ENCODE results near the gene HAAO.

Gene HAAO

GRCh38 chr2:42809819-42810120, 17.4 kb upstream of the HAAO start:
- ChIA-PET CTCF (no interaction called here), POLR2A (interaction anchor here (0.7 to 2.5 kb wide), 9 partner anchors 9 to 301 kb away, joined by 3 to 13 read pairs (median 4); no protein-coding TSS in a partner anchor)
- no peak for TF ChIP-seq ELF4 (IDR thresholded peaks at IDR 0.05)
- no peak for TF ChIP-seq ARNT (IDR thresholded peaks at IDR 0.05)
- no peak for TF ChIP-seq ZNF384 (IDR thresholded peaks at IDR 0.05)
- TF ChIP-seq TARDBP (IDR thresholded peaks at IDR 0.05) = no peak
- TF ChIP-seq LEF1 (IDR thresholded peaks at IDR 0.05; ENCODE audit: borderline replicate concordance) = peak; percentile 16; the same call in 1 of the 2 replicates
- TF ChIP-seq FOXM1 (IDR thresholded peaks at IDR 0.05; ENCODE audit: borderline replicate concordance) = peak; percentile 57; the same call in 1 of the 2 replicates
- no peak for TF ChIP-seq CTBP1 (IDR thresholded peaks at IDR 0.05; ENCODE audit: borderline replicate concordance)
- no peak for TF ChIP-seq NFRKB (IDR thresholded peaks at IDR 0.05)
- DNase-seq (ENCODE audit: extremely low spot score) = peak; percentile 77

- POLR2A ChIA-PET = interaction anchor here (0.7 to 2.5 kb wide), 5 partner anchors 10 to 116 kb away, joined by 3 to 13 read pairs (median 3); no protein-coding TSS in a partner anchor
- no peak for TF ChIP-seq LEF1 (IDR thresholded peaks at IDR 0.05; ENCODE audit: borderline replicate concordance)
- TF ChIP-seq ELF4 (IDR thresholded peaks at IDR 0.05) = no peak
- TF ChIP-seq CTBP1 (IDR thresholded peaks at IDR 0.05; ENCODE audit: borderline replicate concordance) = no peak
- TF ChIP-seq ZNF384 (IDR thresholded peaks at IDR 0.05) = no peak
- TF ChIP-seq TARDBP (IDR thresholded peaks at IDR 0.05) = no peak
- no peak for TF ChIP-seq L3MBTL2 (conservative IDR thresholded peaks at IDR 0.05)
- TF ChIP-seq ARNT (IDR thresholded peaks at IDR 0.05) = no peak
- TF ChIP-seq FOXM1 (IDR thresholded peaks at IDR 0.05; ENCODE audit: borderline replicate concordance) = no peak
- TF ChIP-seq SUZ12 (IDR thresholded peaks at IDR 0.05) = no peak
- no peak for TF ChIP-seq FOXK2 (IDR thresholded peaks at IDR 0.05)
- no peak for DNase-seq (ENCODE audit: extremely low spot score)
- CTCF ChIA-PET = interaction anchor here (0.6 kb wide), 1 partner anchor 514 kb away, joined by 3 read pairs; no protein-coding TSS in a partner anchor
Observed at GRCh38 chr2:42809131-42809818, 16.9 kb upstream of the HAAO start.

- CTCF ChIA-PET = no interaction called here
- no peak for DNase-seq (ENCODE audit: extremely low spot score)
- POLR2A ChIA-PET = no interaction called here
- TF ChIP-seq PKNOX1 (IDR thresholded peaks at IDR 0.05) = no peak
- no peak for TF ChIP-seq ZNF384 (IDR thresholded peaks at IDR 0.05)
- no peak for TF ChIP-seq HDGF (IDR thresholded peaks at IDR 0.05; ENCODE audit: borderline replicate concordance)
- no peak for TF ChIP-seq NFRKB (IDR thresholded peaks at IDR 0.05)
- TF ChIP-seq FOXM1 (IDR thresholded peaks at IDR 0.05; ENCODE audit: borderline replicate concordance) = no peak
- TF ChIP-seq LEF1 (IDR thresholded peaks at IDR 0.05; ENCODE audit: borderline replicate concordance) = no peak
- TF ChIP-seq SP1 (IDR thresholded peaks at IDR 0.05) = no peak
- TF ChIP-seq FOXK2 (IDR thresholded peaks at IDR 0.05) = no peak
- no peak for TF ChIP-seq ARNT (IDR thresholded peaks at IDR 0.05)
- TF ChIP-seq CTBP1 (IDR thresholded peaks at IDR 0.05; ENCODE audit: borderline replicate concordance) = no peak
- TF ChIP-seq TARDBP (IDR thresholded peaks at IDR 0.05) = no peak
- TF ChIP-seq FOXA1 (IDR thresholded peaks at IDR 0.05) = no peak
- no peak for TF ChIP-seq L3MBTL2 (conservative IDR thresholded peaks at IDR 0.05)
- TF ChIP-seq SUZ12 (IDR thresholded peaks at IDR 0.05) = no peak
- no peak for TF ChIP-seq BHLHE40 (IDR thresholded peaks at IDR 0.05; ENCODE audit: borderline replicate concordance)
- no peak for TF ChIP-seq ELF4 (IDR thresholded peaks at IDR 0.05)
Observed at GRCh38 chr2:42808301-42808700, 15.9 kb upstream of the HAAO start.

- CTCF ChIA-PET = no interaction called here
- POLR2A ChIA-PET = no interaction called here
- DNase-seq (ENCODE audit: extremely low spot score) = no peak
- TF ChIP-seq PKNOX1 (IDR thresholded peaks at IDR 0.05) (no peak), LEF1 (IDR thresholded peaks at IDR 0.05; ENCODE audit: borderline replicate concordance) (no peak), SUZ12 (IDR thresholded peaks at IDR 0.05) (no peak), ELF4 (IDR thresholded peaks at IDR 0.05) (no peak), L3MBTL2 (conservative IDR thresholded peaks at IDR 0.05) (no peak), ARNT (IDR thresholded peaks at IDR 0.05) (no peak), FOXK2 (IDR thresholded peaks at IDR 0.05) (no peak), HDGF (IDR thresholded peaks at IDR 0.05; ENCODE audit: borderline replicate concordance) (no peak)
Observed at GRCh38 chr2:42806786-42807185, 14.4 kb upstream of the HAAO start.

- TF ChIP-seq SUZ12 (IDR thresholded peaks at IDR 0.05) (no peak), LEF1 (IDR thresholded peaks at IDR 0.05; ENCODE audit: borderline replicate concordance) (no peak), NFRKB (IDR thresholded peaks at IDR 0.05) (no peak), SP1 (IDR thresholded peaks at IDR 0.05) (no peak), ARNT (IDR thresholded peaks at IDR 0.05) (no peak), CTBP1 (IDR thresholded peaks at IDR 0.05; ENCODE audit: borderline replicate concordance) (no peak), L3MBTL2 (conservative IDR thresholded peaks at IDR 0.05) (no peak), BHLHE40 (IDR thresholded peaks at IDR 0.05; ENCODE audit: borderline replicate concordance) (no peak), ZNF384 (IDR thresholded peaks at IDR 0.05) (no peak), FOXM1 (IDR thresholded peaks at IDR 0.05; ENCODE audit: borderline replicate concordance) (no peak), TARDBP (IDR thresholded peaks at IDR 0.05) (no peak), ELF4 (IDR thresholded peaks at IDR 0.05) (no peak), FOXK2 (IDR thresholded peaks at IDR 0.05) (no peak), HDGF (IDR thresholded peaks at IDR 0.05; ENCODE audit: borderline replicate concordance) (no peak), FOXA1 (IDR thresholded peaks at IDR 0.05) (no peak), PKNOX1 (IDR thresholded peaks at IDR 0.05) (no peak)
- POLR2A ChIA-PET = no interaction called here
- DNase-seq (ENCODE audit: extremely low spot score) = no peak
- CTCF ChIA-PET = no interaction called here
Observed at GRCh38 chr2:42804891-42805290, 12.5 kb upstream of the HAAO start.

- TF ChIP-seq FOXK2 (IDR thresholded peaks at IDR 0.05) = no peak
- no peak for TF ChIP-seq ZNF384 (IDR thresholded peaks at IDR 0.05)
- no peak for TF ChIP-seq L3MBTL2 (conservative IDR thresholded peaks at IDR 0.05)
- no peak for TF ChIP-seq PKNOX1 (IDR thresholded peaks at IDR 0.05)
- TF ChIP-seq TARDBP (IDR thresholded peaks at IDR 0.05) = no peak
- no peak for TF ChIP-seq ARNT (IDR thresholded peaks at IDR 0.05)
- TF ChIP-seq CTBP1 (IDR thresholded peaks at IDR 0.05; ENCODE audit: borderline replicate concordance) = no peak
- TF ChIP-seq LEF1 (IDR thresholded peaks at IDR 0.05; ENCODE audit: borderline replicate concordance) = no peak
- no peak for TF ChIP-seq SUZ12 (IDR thresholded peaks at IDR 0.05)
- no peak for TF ChIP-seq NFRKB (IDR thresholded peaks at IDR 0.05)
- TF ChIP-seq BHLHE40 (IDR thresholded peaks at IDR 0.05; ENCODE audit: borderline replicate concordance) = no peak
- TF ChIP-seq SP1 (IDR thresholded peaks at IDR 0.05) = no peak
- no peak for TF ChIP-seq FOXM1 (IDR thresholded peaks at IDR 0.05; ENCODE audit: borderline replicate concordance)
- no peak for TF ChIP-seq HDGF (IDR thresholded peaks at IDR 0.05; ENCODE audit: borderline replicate concordance)
- TF ChIP-seq FOXA1 (IDR thresholded peaks at IDR 0.05) = no peak
- TF ChIP-seq ELF4 (IDR thresholded peaks at IDR 0.05) = no peak
- ChIA-PET POLR2A (no interaction called here), CTCF (no interaction called here)
- no peak for DNase-seq (ENCODE audit: extremely low spot score)
Observed at GRCh38 chr2:42804338-42804737, 12.0 kb upstream of the HAAO start.
